Loucy (cell line): ENCODE data around the gene MLH1.

Experiments
- EZH2phosphoT487 ChIP-seq: fragments of 200-600 bp; IDR thresholded peaks from 2 replicates; pipeline ENCODE4 v1.6.1; 2018; ENCODE audit warnings: antibody characterized with exemption, mild to moderate bottlenecking, moderate library complexity, borderline replicate concordance
- TF ChIP-seq, protein P1 (sequence below): fragments of 200-600 bp; sonication (generic); conservative IDR thresholded peaks from 2 replicates; pipeline ENCODE4 v1.5.1; 2014; ENCODE audit warnings: mild to moderate bottlenecking, antibody characterized with exemption, low read length

DNA sequence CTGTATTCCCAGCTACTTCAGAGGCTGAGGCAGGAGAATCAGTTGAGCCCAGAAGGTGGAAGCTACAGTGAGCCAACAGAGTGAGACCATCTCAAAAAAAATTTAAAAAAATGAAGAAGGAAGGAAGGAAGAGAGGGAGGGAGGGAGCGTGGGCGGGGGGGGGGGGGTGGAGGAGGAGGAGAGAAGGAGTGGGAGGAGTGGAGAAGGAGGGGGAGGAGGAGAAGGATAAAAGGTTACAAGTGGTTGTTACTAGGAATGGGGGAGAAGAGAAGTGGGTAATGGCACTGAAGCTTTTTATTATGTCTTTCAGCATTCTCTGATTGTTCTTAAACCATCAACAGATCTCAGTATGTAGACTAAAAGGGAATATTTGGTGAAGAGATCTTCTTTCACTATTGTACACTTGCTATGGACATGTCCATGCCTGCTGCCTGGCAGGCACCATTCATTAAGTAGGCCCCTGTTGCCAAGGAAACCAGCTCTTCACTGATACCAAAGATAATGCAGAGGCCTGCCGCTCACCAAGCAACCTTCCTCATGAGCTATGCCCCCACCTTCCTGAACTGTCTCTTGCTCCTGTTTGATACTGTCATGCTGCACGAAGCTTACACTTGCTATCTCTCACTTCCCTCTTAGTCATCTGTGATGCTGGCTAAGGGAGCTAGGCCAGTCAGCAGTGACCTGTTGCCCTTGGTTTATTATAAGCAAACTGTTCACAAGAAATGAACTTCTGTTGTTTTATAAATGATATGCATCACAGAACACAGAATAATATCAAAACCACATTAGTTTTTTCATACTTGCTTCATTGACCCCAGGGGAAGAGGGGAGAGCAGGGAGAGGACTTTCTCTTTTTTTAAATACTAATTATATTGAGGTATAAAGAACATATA is 23.5 kb upstream of the MLH1 start:
- TF ChIP-seq, protein P1, sequence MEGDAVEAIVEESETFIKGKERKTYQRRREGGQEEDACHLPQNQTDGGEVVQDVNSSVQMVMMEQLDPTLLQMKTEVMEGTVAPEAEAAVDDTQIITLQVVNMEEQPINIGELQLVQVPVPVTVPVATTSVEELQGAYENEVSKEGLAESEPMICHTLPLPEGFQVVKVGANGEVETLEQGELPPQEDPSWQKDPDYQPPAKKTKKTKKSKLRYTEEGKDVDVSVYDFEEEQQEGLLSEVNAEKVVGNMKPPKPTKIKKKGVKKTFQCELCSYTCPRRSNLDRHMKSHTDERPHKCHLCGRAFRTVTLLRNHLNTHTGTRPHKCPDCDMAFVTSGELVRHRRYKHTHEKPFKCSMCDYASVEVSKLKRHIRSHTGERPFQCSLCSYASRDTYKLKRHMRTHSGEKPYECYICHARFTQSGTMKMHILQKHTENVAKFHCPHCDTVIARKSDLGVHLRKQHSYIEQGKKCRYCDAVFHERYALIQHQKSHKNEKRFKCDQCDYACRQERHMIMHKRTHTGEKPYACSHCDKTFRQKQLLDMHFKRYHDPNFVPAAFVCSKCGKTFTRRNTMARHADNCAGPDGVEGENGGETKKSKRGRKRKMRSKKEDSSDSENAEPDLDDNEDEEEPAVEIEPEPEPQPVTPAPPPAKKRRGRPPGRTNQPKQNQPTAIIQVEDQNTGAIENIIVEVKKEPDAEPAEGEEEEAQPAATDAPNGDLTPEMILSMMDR, result no peak
- TF ChIP-seq EZH2phosphoT487, result no peak
